K562 (cell line): ENCODE measurements around the gene HAUS1. TPM values are rescaled to one million over a fixed set of nuclear protein-coding genes. Genes with fewer than 3 reads are reported as not detected.

Experiments used
- ATAC-seq: fragments of 200-7000 bp; cut with Tn5 transposase; 3 replicates; pipeline ENCODE4 v1.9.1; 2020; ENCODE audit warnings: moderate library complexity
- BruUV-seq: library from RNA; stranded (reverse); fragments of 400-500 nt; replicated peaks from 2 replicates; lab custom pipeline; 2021; lab: Mats Ljungman, UMichigan
- CTCF ChIA-PET: fragments of 300-600 bp; formaldehyde crosslinking; extraction: SDS; loops from one replicate; lab custom pipeline; 2021; ENCODE audit warnings: low intra/inter-chr PET ratio; lab: Yijun Ruan, JAX
- POLR2A ChIA-PET: fragments of 300-600, 350-650 bp; sonication (Branson Sonifier 250); formaldehyde crosslinking; extraction: SDS; loops from one replicate; lab custom pipeline; 2021; ENCODE audit warnings: antibody characterized with exemption, inconsistent platforms; lab: Yijun Ruan, JAX
- DNase-seq, 4 experiments: peaks; one replicate each; pipeline versions ENCODE4 v3.0.0 to v3.0.0-alpha.2; 2011 to 2018; ENCODE audit warnings: low spot score in 3 of 4, mixed read lengths in 3 of 4; ENCODE audit errors: extremely low read depth in 1 of 4
- FAIRE-seq: peaks from 2 replicates; lab custom pipeline; 2011; peaks lifted over from hg19 to GRCh38; lab: Jason Lieb, UNC
- H2AFZ ChIP-seq: 2 replicates; pipeline ENCODE4 v1.6.0; 2011; ENCODE audit warnings: low read depth, low read length, control low read depth, inconsistent platforms
- H3K27ac ChIP-seq: fragments of 200-600 bp; 3 replicates; pipeline ENCODE4 v1.8.0; 2011; ENCODE audit warnings: low read depth, mild to moderate bottlenecking, control low read depth, inconsistent platforms, low read length, moderate library complexity, mixed read lengths; ENCODE audit errors: extremely low read depth
- H3K27me3 ChIP-seq, 2 experiments: fragments of 300-600 bp in 1 of 2; 2 replicates in 1 of 2; 3 replicates in 1 of 2; pipeline versions ENCODE4 v1.6.0 to v1.8.0; 2011; ENCODE audit warnings: inconsistent platforms in 2 of 2, low read length in 2 of 2, mild to moderate bottlenecking in 1 of 2, mixed read lengths in 1 of 2, moderate library complexity in 1 of 2; ENCODE audit not compliant: control insufficient read depth in 2 of 2, insufficient read depth in 2 of 2
- H3K36me3 ChIP-seq: fragments of 300-600 bp; 3 replicates; pipeline ENCODE4 v1.8.0; 2011; ENCODE audit warnings: mild to moderate bottlenecking, low read length, inconsistent platforms; ENCODE audit not compliant: control insufficient read depth, insufficient read depth
- H3K4me1 ChIP-seq, 2 experiments: fragments of 200-600 bp in 1 of 2; replicated peaks in 1 of 2; 2 replicates in 1 of 2; 3 replicates in 1 of 2; pipeline versions ENCODE4 v1.5.1 to v1.8.0; 2011; ENCODE audit warnings: inconsistent platforms in 2 of 2, low read length in 2 of 2, mild to moderate bottlenecking in 1 of 2, mixed read lengths in 1 of 2, moderate library complexity in 1 of 2; ENCODE audit not compliant: control insufficient read depth in 2 of 2, insufficient read depth in 2 of 2
- H3K4me2 ChIP-seq: 2 replicates; pipeline ENCODE4 v1.6.1; 2011; ENCODE audit warnings: low read length, control low read depth, inconsistent platforms, mixed read lengths; ENCODE audit not compliant: insufficient read depth
- H3K4me3 ChIP-seq: fragments of 200-600 bp; sonication (generic), shearing (Covaris generic); 2 replicates; pipeline ENCODE4 v1.5.1; 2016; ENCODE audit warnings: control low read depth, inconsistent platforms
- H3K79me2 ChIP-seq: fragments of 200-600 bp; 3 replicates; pipeline ENCODE4 v1.8.0; 2011; ENCODE audit warnings: low read length, inconsistent platforms; ENCODE audit not compliant: control insufficient read depth, insufficient read depth
- H3K9ac ChIP-seq, 2 experiments: 2 replicates each; pipeline versions ENCODE4 v1.6.0 to v1.6.1; 2011; ENCODE audit warnings: low read depth in 2 of 2, low read length in 2 of 2, control low read depth in 1 of 2, inconsistent platforms in 1 of 2, mild to moderate bottlenecking in 1 of 2, mixed read lengths in 1 of 2; ENCODE audit not compliant: insufficient read depth in 1 of 2
- H3K9me1 ChIP-seq: one replicate; pipeline ENCODE4 v1.6.0; 2011; ENCODE audit warnings: inconsistent platforms, mild to moderate bottlenecking, low read length, moderate library complexity; ENCODE audit not compliant: control insufficient read depth, insufficient read depth
- H3K9me3 ChIP-seq: replicated peaks from 2 replicates; pipeline ENCODE4 v1.5.1; 2011; ENCODE audit warnings: low read depth, low read length, inconsistent platforms; ENCODE audit not compliant: control insufficient read depth, insufficient read depth
- H4K20me1 ChIP-seq: replicated peaks from 2 replicates; pipeline ENCODE4 v1.6.1; 2011; ENCODE audit warnings: low read length, inconsistent platforms, mixed read lengths; ENCODE audit not compliant: control insufficient read depth, insufficient read depth
- CCAR2 ChIP-seq: fragments of 200-400 bp; formaldehyde crosslinking; IDR thresholded peaks from 2 replicates; pipeline ENCODE4 v1.6.1; 2017; ENCODE audit warnings: mild to moderate bottlenecking, low read depth, low read length
- ESRRA ChIP-seq: fragments of 450-650 bp; IDR thresholded peaks from 2 replicates; pipeline ENCODE4 v1.6.1; 2014; ENCODE audit warnings: low read depth, mild to moderate bottlenecking, moderate library complexity, borderline replicate concordance
- FOXO4 ChIP-seq: fragments of 450-650 bp; formaldehyde crosslinking; IDR thresholded peaks from 2 replicates; pipeline ENCODE4 v1.4.0; 2020; ENCODE audit warnings: mild to moderate bottlenecking, moderate library complexity
- HDAC3 ChIP-seq: fragments of 450-650 bp; IDR thresholded peaks from 2 replicates; pipeline ENCODE4 v1.6.1; 2018; ENCODE audit warnings: borderline replicate concordance, mild to moderate bottlenecking, moderate library complexity; ENCODE audit not compliant: partially characterized antibody
- KAT2B ChIP-seq: IDR thresholded peaks from one replicate; pipeline ENCODE4 v1.6.1; 2012; ENCODE audit warnings: low read depth, mild to moderate bottlenecking, control low read depth, inconsistent platforms, low read length, moderate library complexity
- POLR2AphosphoS5 ChIP-seq: IDR thresholded peaks from 2 replicates; pipeline ENCODE4 v1.6.1; 2011; ENCODE audit warnings: mild to moderate bottlenecking, low read depth, low read length, moderate library complexity; ENCODE audit not compliant: control insufficient read depth, insufficient read depth
- SAFB2 ChIP-seq: fragments of 200-400 bp; formaldehyde crosslinking; IDR thresholded peaks from 2 replicates; pipeline ENCODE4 v1.6.1; 2018; ENCODE audit warnings: borderline replicate concordance, low read length, low read depth, moderate library complexity; ENCODE audit not compliant: severe bottlenecking
- SMC3 ChIP-seq: conservative IDR thresholded peaks from 2 replicates; pipeline ENCODE4 v1.6.1; 2011; ENCODE audit warnings: low read depth, low read length, improper control_type of control experiment; ENCODE audit not compliant: insufficient read depth
- TCFL5 ChIP-seq: fragments of 250-450 bp; sonication (Bioruptor Pico); conservative IDR thresholded peaks from 2 replicates; pipeline ENCODE4 v1.6.1; 2021; ENCODE audit warnings: mild to moderate bottlenecking, moderate library complexity, matching md5 sums
- ZBTB7A ChIP-seq: IDR thresholded peaks from 2 replicates; pipeline ENCODE4 v1.6.1; 2011; ENCODE audit warnings: low read depth, mild to moderate bottlenecking, low read length, moderate library complexity, borderline replicate concordance; ENCODE audit not compliant: control insufficient read depth
- ZNF592 ChIP-seq: fragments of 450-650 bp; IDR thresholded peaks from 2 replicates; pipeline ENCODE4 v1.6.1; 2017; ENCODE audit warnings: antibody characterized with exemption, mild to moderate bottlenecking
- ZNF695 ChIP-seq: fragments of 450-650 bp; formaldehyde crosslinking; IDR thresholded peaks from 2 replicates; pipeline ENCODE4 v1.4.0; 2020; ENCODE audit warnings: mild to moderate bottlenecking, moderate library complexity
- WGBS: fragments of 100-300 bp; shearing (Covaris generic); methylation state at CpG from one replicate; pipeline ENCODE4 v1.1.6; 2016; ENCODE audit warnings: low coverage, mixed read lengths; ENCODE audit not compliant: insufficient coverage; ENCODE audit errors: missing lambda C conversion rate; 5-methylcytosine and 5-hydroxymethylcytosine counted together
- in situ Hi-C: fragments of 300-500 bp; cut with MboI; formaldehyde crosslinking; loops from 4 replicates; pipeline ENCODE4 v1.15.0; 2018; ENCODE audit warnings: inconsistent platforms, mixed read lengths
- intact Hi-C: fragments of 100-400 bp; cut with micrococcal nuclease; formaldehyde crosslinking; loops from 2 replicates; pipeline ENCODE4 v1.14.2; 2022
- polyA plus RNA-seq, 8 experiments: library from polyadenylated mRNA; depleted of rRNA in 4 of 8; stranded (reverse) in 5 of 8; unstranded in 3 of 8; fragments of >200 nt; fragmentation: Nextera tagmentation in 2 of 8; fragmentation: Illumina TruSeq in 1 of 8; extraction: Ambion mirVana in 2 of 8; extraction: Trizol in 1 of 8; gene quantifications; 2 replicates each; pipeline versions ENCODE4 v1.2.1 to v1.2.3, GENCODE V29; 2011 to 2014; ENCODE audit warnings: inconsistent platforms in 1 of 8, missing spikeins in 1 of 8
- total RNA-seq, 7 experiments: library from RNA; depleted of rRNA in 6 of 7; stranded (reverse); fragments of >200 nt in 6 of 7; fragmentation: Illumina TruSeq in 2 of 7; extraction: Trizol in 2 of 7; gene quantifications; 2 replicates each; pipeline versions ENCODE4 v1.2.1 to v1.2.3, GENCODE V29; 2011 to 2021; ENCODE audit warnings: low replicate concordance in 1 of 7

HAUS1 gene
- total and polyA plus RNA-seq, 9 of the 15 experiments (the other 6 are each of a cell fraction or from before 2014, with no cell fraction given): 45.6 to 135 (median 76.3) TPM

- no peak for TF ChIP-seq SMC3
- no peak for TF ChIP-seq KAT2B
- no peak for TF ChIP-seq ZNF592
- TF ChIP-seq TCFL5: no peak
- TF ChIP-seq CCAR2: no peak
- TF ChIP-seq SAFB2: no peak
- no peak for TF ChIP-seq POLR2AphosphoS5
- no peak for TF ChIP-seq ESRRA
- TF ChIP-seq ZBTB7A: no peak
- TF ChIP-seq HDAC3: no peak
- no peak for TF ChIP-seq ZNF695
- no peak for TF ChIP-seq FOXO4
- H3K9me1 ChIP-seq: no peaks in the 10 kb centered on the region
- H3K4me1 ChIP-seq: peaks cover 0 to 4% of the 10 kb centered on the region in 2 experiments; a peak in 2 of 5 replicates
- intact Hi-C loops: no loop called here
- FAIRE-seq (no peak), DNase-seq (no peak), ATAC-seq (no peak)
- WGBS: 82% methylated on average over 2 of the region's 5 CpGs
- H3K27ac ChIP-seq: no peak overlapping the region
- BruUV-seq: no TSS peak
- H3K9ac ChIP-seq: no peak overlapping the region
- no peak overlapping the region for H3K4me2 ChIP-seq
- no peak overlapping the region for H2AFZ ChIP-seq
- ChIA-PET POLR2A (no interaction called here), CTCF (no interaction called here)
- 0 out of 2 replicates have a peak, but pooled peaks cover 2% of the 10 kb centered on the region for H3K9me3 ChIP-seq
- peaks cover 42% of the 10 kb centered on the region; the same call in 2 of the 3 replicates for H3K36me3 ChIP-seq
- in situ Hi-C loops: no loop called here
- H4K20me1 ChIP-seq: no peaks in the 10 kb centered on the region
- no peaks in the 10 kb centered on the region for H3K27me3 ChIP-seq
- H3K79me2 ChIP-seq: peaks cover 20% of the 10 kb centered on the region
- H3K4me3 ChIP-seq: no peak overlapping the region
Observed at GRCh38 chr18:46109386-46109785, 5.2 kb downstream of the HAUS1 start.
